AG09319 (cell line): ENCODE measurements around the gene GUCY2F.

Source experiments
- DNase-seq: peaks from one replicate; pipeline ENCODE4 v3.0.0-alpha.2; 2010; ENCODE audit warnings: low read depth; ENCODE audit errors: extremely low read depth
- TF ChIP-seq, protein P1 (sequence below): IDR thresholded peaks from 2 replicates; pipeline ENCODE4 v1.5.1; 2011; ENCODE audit warnings: low read depth, mild to moderate bottlenecking, inconsistent platforms, low read length, moderate library complexity

Gene GUCY2F

DNA sequence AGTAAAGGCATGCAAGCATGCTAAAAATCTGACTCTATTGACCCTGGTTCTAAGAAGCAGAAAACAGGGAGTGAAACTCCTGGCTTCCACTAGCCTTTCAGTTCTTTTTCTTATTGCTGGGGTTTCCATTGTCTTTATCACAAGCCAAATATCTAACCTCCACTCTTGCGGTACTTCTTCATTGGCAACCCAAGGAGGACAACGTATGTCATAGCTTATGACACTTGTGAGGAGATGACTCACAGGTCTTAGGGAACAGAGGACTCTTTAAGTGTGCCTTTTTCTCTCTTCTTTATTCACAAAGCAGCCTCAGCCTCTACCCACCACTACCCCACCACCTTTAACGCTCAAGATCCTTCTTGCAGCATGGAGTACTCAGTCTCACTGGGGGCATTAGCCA lies 124.2 kb downstream of the GUCY2F start:
- DNase-seq: no peak

DNA sequence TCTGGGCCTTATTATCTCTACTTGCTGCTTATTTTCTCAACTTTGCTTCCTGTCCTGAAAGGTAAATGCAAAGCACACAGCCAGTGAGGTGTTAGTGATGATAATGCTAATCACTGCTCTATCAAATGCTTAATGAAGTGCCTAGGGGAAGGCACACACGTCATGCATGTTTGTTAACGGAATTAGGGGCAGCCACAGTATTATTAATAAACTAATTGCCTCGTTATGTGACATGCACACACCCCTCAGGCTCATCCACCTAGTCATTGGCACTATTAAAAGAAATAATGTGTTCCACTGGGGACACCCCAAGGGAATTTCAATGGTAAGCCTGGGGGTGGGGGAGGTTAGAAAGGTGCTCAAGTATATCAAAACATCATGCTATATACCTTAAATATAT lies 125.2 kb downstream of the GUCY2F start:
- DNase-seq: no peak
- TF ChIP-seq, protein P1, sequence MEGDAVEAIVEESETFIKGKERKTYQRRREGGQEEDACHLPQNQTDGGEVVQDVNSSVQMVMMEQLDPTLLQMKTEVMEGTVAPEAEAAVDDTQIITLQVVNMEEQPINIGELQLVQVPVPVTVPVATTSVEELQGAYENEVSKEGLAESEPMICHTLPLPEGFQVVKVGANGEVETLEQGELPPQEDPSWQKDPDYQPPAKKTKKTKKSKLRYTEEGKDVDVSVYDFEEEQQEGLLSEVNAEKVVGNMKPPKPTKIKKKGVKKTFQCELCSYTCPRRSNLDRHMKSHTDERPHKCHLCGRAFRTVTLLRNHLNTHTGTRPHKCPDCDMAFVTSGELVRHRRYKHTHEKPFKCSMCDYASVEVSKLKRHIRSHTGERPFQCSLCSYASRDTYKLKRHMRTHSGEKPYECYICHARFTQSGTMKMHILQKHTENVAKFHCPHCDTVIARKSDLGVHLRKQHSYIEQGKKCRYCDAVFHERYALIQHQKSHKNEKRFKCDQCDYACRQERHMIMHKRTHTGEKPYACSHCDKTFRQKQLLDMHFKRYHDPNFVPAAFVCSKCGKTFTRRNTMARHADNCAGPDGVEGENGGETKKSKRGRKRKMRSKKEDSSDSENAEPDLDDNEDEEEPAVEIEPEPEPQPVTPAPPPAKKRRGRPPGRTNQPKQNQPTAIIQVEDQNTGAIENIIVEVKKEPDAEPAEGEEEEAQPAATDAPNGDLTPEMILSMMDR: no peak

More for the DNA sequence above, 124.2 kb downstream of the GUCY2F start:
- TF ChIP-seq, protein P1: no peak

DNA sequence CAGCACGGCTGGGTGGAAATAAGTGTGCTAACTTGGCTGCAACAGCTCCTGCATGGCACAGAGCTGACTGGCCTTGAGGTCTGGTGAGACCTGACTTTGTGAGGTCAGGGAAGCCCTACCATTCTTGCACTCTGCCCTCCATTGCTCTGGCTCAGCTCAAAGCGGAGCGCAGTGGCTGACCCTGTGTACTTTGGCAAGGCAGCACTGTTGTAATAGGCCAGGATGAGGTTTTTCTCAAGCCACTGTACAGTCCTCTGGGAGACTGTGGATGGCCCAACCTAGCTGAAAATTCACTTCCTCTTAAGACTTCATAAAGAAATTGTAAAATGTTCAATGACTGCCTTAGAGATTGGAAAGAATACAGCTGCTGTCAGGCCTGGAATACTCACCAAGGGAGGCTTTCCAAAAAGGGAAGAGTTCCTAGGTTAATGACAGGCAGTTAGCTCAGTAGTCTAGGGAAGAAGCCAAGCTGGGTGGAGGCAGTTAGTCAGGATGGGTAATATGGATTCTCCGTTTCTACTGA lies 129.8 kb downstream of the GUCY2F start:
- no peak for DNase-seq
- TF ChIP-seq, protein P1: no peak

DNA sequence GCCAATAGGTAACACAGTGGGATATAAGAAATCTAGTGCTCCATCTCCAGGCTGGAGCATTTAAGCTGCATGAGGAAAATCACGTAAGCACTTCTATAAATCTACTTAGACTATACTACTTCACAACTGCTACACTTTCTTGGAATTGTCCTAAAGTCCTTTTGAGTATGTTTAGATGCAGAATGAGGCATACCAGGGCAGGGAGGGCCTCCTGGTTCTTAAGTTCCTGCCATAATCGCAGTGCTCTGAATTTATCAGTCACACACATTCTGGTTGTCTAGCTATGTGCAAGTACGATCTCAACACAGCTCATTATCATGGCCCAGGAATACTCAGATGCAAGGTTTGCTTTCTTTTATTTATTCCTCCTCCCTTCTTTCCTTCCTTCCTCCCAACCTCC lies 130.3 kb downstream of the GUCY2F start:
- TF ChIP-seq, protein P1: no peak

DNA sequence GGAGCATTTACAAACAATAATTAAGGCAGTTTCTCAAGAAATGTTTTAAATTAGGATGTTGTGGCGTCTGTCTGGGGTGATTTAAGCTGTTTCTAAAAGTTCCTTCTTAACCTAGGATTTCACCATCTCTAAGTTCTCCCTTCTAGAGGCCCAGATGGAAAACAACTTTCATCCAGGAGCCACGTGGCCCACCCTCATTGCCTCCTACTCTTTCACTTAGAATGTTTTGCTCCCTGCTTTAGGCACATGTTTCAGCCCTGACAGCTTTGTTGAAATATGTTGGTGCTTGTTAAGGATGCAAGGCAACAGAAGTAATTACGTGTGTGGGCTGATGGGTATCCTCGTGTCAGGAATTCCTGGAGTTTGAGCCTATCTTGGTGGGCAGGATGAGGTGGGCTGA lies 131.3 kb downstream of the GUCY2F start:
- TF ChIP-seq, protein P1: no peak
- DNase-seq: no peak

More for the DNA sequence above, 130.3 kb downstream of the GUCY2F start:
- no peak for DNase-seq

DNA sequence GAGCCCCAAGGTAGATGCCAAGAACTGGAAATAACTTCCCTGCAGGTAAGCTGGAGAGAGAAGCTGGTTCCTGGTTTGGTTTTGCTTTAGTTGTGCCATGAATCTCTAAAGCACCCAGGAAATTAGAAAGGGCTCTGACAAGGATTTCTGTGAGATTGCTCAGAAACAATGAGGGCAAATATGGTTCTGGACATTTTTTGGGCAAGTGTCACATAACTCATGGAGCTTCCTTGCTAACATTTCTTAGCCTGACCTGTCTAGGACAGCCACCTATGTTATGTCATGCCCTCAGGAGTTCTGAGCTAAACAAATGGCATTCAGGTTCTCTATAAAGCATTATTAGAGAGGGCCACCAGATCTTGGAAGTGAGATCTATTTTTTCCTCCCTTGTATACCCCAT lies 131.8 kb downstream of the GUCY2F start:
- TF ChIP-seq, protein P1: no peak
- DNase-seq: no peak

DNA sequence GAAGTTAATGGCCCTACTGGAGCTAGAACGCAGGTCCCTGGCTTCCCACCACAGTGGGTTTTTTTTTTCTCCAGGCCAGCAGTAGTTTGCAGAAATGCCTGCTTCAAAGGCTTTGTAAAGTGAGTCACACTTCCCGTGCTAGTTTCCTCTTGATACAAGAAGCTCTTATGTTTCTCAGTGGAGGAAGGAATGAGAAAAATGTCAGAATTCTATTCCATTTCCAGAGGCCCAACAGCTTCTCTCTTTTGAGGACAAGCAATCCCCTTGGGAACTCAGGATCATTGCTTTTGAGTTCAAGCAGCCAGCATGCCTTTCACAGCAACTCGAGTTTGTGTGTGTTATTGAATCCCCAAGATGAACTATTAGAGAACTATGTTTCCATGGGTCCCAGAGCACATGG lies 134.3 kb downstream of the GUCY2F start:
- TF ChIP-seq, protein P1: no peak
- peak; percentile 30 for DNase-seq
